Stimulated activated CD4-positive, alpha-beta T cell treated with anti-CD3 and anti-CD28 coated beads, Interleukin-4, amount 100 ng/mL, for 4 hours (primary cell): ENCODE data around the gene SEBOX.

Experiments
- DNase-seq, 2 experiments: peaks; one replicate each; pipeline ENCODE4 v3.0.0-alpha.2; 2020

Gene SEBOX

DNA sequence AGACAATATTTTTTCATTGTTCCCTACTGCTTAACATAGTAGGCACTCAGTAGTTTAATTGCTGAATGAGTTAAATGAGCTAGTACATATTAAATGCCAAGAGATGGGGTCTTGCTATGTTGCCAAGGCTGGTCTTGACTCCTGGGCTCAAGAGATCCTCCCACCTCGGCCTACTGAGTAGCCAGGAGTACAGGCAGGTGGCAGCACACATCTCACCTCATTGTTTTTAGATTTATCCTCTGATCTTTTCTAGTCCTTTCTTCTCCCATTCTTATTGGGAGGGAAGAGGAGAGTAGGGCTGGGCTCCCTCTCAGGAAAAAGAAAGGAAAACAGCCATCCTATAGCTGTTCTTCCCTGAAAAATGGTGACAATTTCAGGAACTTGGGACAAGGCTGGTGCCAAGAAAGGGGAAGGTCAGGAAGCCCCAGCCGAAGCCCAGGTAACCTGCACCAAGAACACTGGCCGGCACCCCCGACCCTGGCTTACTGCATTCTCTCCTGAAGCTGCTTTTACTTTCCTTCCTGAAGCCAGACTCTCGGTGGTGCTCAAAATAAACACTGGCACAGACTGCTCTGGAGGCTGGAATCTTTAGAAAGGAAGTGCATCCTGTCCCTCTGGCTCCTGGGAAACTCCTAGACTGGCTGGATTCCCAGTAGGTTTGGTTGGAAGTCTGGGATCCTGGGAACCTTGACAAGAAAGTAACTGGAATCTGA is 26.8 kb downstream of the SEBOX start:
- no peak for DNase-seq

GRCh38 chr17:28335959-28336871 is 28.8 kb downstream of the SEBOX start:
- peak in 1 of 2 experiments; percentile 15 for DNase-seq

DNA sequence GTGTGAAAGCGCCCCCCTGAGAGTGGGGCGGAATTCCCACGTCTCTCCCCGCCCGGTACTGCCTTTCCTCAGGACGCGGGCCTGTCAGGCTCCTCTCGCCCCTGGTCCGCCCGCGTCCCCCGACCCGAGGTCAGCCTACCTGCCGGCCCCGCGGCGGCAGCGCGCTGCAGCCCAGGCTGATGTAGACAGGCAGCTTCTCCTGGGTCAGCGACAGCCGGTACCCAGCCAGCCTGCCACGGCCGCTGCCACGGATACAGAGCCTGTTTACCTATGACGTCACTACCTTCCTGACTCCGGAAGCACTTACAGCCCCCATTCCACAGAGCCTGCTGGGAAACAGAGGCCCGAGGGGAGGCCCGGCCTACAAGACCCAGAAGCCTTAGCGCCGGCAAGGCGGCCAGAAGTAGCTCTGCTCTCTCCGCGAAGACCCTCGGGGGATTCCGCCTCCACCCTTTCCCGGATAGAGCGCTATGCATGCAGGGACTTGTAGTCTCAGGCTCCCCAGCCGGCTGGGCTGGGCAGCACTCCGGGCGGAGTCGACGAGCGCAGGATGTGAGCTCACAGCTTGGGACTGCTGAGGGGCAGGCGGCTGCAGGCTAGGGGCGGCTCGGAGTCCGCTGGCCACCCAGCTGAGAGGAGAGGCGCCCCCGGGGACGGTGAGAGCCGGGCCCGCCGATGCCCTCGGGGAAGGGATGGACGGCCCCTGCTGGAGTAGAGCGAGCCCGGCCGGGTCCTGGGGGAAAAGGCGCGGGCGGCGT is 29.6 kb downstream of the SEBOX start, which contains the start of the genes IFT20 and TNFAIP1:
TSS of gene IFT20 (minus strand) at position 272 of the 758 bp plus-strand sequence. CDS start 3,487 bp downstream, outside the sequence.
TSS of gene TNFAIP1 (plus strand) at position 561 of the 758 bp plus-strand sequence. CDS start 3,761 bp downstream, outside the sequence.
- peak; percentile 91 to 99 for DNase-seq

DNA sequence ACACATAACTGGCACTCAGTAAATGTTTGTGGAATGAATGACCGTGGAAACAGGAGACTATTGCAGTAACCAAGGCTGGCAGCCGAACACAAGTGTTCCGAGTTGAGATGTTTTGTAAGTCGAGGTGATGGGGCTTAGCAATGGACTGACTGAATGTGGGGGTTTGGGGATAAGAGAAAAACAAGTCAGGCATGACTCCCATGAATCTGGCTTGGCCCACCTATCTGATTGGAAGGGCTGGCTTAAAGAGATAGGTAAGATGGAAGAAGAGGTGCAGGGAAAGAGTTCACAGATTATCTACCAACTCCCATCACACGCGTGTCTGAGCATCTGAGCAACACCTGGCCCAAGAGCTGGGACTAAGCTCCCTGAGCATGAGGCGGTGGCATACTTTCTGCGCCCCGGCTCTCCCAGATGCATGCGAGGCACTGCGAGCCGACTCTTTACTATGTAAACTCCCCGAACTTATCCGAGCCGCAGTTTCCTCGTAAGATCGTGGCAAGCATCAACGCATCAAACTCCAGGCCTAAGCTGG is 30.3 kb downstream of the SEBOX start:
- DNase-seq: no peak

GRCh38 chr17:28334171-28334570 is 30.8 kb downstream of the SEBOX start:
- no peak for DNase-seq

GRCh38 chr17:28333083-28333746 is 31.8 kb downstream of the SEBOX start:
- DNase-seq: no peak

GRCh38 chr17:28331891-28332420 is 33.0 kb downstream of the SEBOX start:
- no peak for DNase-seq

GRCh38 chr17:28330671-28331070 is 34.3 kb downstream of the SEBOX start:
- DNase-seq: no peak

- DNase-seq: no peak
Measured at GRCh38 chr17:28328325-28328724, 36.7 kb downstream of the SEBOX start.

- DNase-seq: no peak
Measured at GRCh38 chr17:28327709-28328108, 37.3 kb downstream of the SEBOX start.

DNA sequence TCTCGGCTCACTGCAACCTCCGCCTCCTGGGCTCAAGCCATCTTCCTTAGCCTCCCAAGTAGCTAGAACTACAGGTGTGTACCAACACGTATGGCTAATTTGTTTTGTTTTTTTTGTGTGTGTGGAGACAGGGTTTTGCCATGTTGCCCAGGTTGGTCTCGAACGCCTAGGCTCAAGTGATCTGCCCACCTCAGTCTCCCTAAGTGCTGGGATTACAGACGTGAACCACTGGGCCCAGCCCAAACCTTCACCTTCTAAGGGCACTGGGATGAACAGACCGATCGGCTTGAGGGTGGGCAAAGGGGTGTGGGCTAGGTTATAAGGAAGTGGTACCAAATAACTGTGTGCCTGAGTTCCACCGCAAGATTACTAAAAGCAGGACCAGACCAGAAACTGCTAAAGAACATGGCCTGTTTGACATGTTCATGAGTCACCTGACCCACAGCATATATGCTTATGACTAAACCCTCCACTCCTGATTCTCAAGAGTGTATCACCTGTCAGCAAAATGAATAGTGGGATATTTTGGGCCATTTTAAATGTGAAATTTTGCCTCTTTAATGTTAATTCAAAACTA is 37.9 kb downstream of the SEBOX start:
- no peak for DNase-seq

DNA sequence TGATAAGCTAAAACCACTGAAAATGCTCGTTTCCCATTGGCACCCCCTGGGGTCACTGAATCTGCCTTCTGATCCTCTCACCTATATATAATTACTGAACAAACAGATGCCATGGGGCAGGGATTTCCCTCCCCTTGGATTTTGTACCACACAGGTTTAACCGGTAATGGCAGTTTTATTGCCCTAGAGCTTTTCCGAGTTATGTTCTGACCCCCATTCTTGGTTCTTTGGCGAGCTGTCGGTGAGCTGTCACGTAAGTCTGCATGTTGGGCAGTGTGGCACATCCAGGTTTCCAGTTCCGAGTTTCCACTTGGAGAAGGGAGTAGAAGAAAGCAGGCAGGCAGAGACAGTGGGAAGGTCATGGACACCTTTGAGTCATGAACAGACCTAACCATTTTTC is 38.9 kb downstream of the SEBOX start:
- DNase-seq: no peak

GRCh38 chr17:28325211-28325610 is 39.8 kb downstream of the SEBOX start:
- DNase-seq: no peak

- DNase-seq: no peak
Measured at GRCh38 chr17:28324781-28325180, 40.2 kb downstream of the SEBOX start.

GRCh38 chr17:28324267-28324745 is 40.7 kb downstream of the SEBOX start:
- no peak for DNase-seq

DNA sequence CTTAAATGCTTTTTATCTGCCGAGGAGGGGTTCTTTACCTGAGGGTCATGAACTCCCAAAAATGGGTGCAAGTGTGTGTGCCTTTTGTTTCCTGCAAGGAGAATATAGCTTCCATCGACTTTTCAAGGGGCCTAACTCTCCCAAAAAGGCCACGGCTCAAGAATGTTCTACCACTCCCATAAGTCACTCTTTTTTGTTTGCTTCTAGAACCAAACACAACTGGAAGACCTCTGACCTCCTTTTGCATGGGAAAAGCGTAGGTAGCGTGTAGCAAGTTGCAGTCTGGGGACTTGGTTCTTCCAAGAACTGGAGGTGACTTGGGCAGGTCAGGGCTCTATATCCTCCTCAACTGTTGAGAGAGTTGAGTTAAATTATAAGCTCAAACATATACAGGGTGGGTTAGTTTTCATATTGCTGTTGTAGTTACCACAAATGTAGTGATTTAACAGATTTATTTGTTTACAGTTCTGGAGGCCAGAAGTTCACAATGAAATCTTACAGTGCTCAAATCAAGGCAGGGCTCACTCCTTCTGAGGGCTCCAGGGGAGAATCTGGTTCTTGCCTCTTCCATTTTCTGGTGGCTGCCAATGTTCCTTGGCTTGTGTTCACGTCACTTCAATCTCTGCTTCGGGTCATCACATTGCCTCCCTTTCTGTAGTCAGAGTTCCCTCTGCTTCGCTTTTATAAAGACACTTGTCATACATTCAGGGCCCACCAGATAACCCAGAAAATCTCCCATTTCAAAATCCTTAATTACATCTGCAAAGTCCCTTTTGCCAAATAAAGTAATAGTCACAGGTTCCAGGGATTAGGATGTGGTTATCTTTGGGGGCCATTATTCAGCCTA is 44.6 kb downstream of the SEBOX start:
- DNase-seq: no peak

DNA sequence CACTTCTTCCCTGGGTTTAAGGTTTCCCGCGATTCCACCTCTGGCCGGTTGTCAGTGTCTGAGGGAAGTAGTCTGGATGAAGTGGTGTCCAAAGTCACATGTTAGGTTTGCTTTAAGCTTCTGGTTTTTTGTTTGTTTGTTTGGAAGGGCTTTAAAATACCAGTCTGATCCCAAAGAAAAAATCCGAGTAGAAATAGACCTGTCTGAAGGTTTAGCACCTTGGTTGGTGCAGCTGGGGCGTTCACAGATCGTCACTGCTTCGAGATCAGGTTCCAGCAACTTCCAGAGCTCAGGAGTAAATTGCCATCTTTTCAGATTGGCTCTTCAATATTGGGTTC is 45.4 kb downstream of the SEBOX start:
- no peak for DNase-seq

DNA sequence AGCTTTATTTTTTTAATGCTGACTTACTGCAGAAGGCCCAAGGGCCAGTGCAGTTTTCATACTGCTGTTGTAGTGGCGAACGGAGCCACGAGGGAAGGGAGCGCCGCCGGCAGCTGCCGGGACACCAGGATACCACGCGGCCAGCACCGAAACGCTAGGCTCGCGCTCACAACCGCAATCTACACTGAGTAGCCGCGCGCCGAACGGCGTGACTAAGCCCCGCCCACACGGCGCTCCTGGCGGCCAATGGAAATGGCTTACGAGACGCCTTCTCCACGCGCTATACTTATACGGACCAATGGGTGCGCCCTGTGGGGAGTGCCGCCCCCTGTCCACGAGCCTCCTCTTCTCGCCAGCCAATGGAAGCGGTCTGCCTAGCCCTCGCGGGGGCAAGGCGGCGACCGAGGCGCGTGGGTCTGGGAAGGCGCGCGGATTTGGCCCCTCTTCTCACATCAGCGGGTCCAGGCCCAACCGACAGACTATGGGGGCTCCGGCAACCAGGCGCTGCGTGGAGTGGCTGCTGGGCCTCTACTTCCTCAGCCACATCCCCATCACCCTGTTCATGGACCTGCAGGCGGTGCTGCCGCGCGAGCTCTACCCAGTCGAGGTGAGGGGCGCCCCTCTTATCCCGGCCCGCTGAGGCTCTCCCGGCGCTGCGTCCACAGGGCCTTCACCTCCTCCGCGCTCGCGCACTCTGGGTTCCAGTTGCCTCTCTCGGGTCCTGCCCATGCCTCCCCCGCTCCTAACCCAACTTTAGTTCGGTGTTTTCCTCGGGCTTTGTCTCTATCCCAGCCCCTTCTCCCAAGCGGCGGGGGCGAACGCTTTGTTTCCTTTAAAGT is 46.0 kb downstream of the SEBOX start, which contains the start of gene TMEM97:
TSS of gene TMEM97 (plus strand) at position 442 of the 839 bp plus-strand sequence. CDS start at position 482, 40 bp downstream.
- DNase-seq: peak; percentile 94 to 96
